Heart left ventricle (tissue), 16 donors: Measurements from ENCODE around the gene EPHA8. TPM values are rescaled to one million over a fixed set of nuclear protein-coding genes. Genes with fewer than 3 reads are reported as not detected.
A peak's percentile ranks its signal among the peaks of the same experiment; 100 is the strongest.

ENCODE experiments used
- ATAC-seq, 4 donors: fragments of 200-7000 bp; cut with Tn5 transposase; one replicate each; pipeline ENCODE4 v1.9.1; 2020 to 2022; ENCODE audit warnings: moderate library complexity in 4 of 4, mild to moderate bottlenecking in 3 of 4, moderate number of reproducible peaks in 1 of 4
- DNase-seq, 5 donors: peaks; one replicate each; pipeline ENCODE4 v3.0.0-alpha.2; 2020
- H3K27ac ChIP-seq, 12 donors: fragments of 200-600 bp; sonication (generic) in 4 of 12; one replicate each; pipeline versions ENCODE4 v1.5.0 to v1.8.0; 2016 to 2022; ENCODE audit warnings: mild to moderate bottlenecking in 2 of 12
- H3K27me3 ChIP-seq, 9 donors: fragments of 200-600 bp; sonication (generic) in 2 of 9; one replicate each; pipeline versions ENCODE4 v1.5.1 to v1.8.0; 2016 to 2022; ENCODE audit warnings: mild to moderate bottlenecking in 3 of 9
- H3K36me3 ChIP-seq, 9 donors: fragments of 200-600 bp; sonication (generic) in 2 of 9; one replicate each; pipeline versions ENCODE4 v1.5.0 to v1.8.0; 2018 to 2022; ENCODE audit warnings: mild to moderate bottlenecking in 2 of 9
- H3K4me1 ChIP-seq, 12 donors: fragments of 200-600 bp; sonication (generic) in 4 of 12; one replicate each; pipeline versions ENCODE4 v1.5.0 to v1.8.0; 2016 to 2022; ENCODE audit warnings: mild to moderate bottlenecking in 3 of 12
- H3K4me3 ChIP-seq, 12 donors: fragments of 200-600 bp; sonication (generic) in 4 of 12; one replicate each; pipeline versions ENCODE4 v1.5.0 to v1.8.0; 2017 to 2022; ENCODE audit warnings: mild to moderate bottlenecking in 9 of 12, moderate library complexity in 4 of 12
- H3K9me3 ChIP-seq, 12 donors: fragments of 200-600 bp; sonication (generic) in 4 of 12; one replicate each; pipeline versions ENCODE4 v1.5.0 to v1.8.0; 2016 to 2022; ENCODE audit warnings: mild to moderate bottlenecking in 1 of 12
- CTCF ChIP-seq, 12 donors: fragments of 200-600 bp; sonication (generic) in 4 of 12; IDR thresholded peaks; one replicate each; pipeline versions ENCODE4 v1.5.0 to v1.8.0; 2018 to 2022; ENCODE audit warnings: antibody characterized with exemption in 12 of 12, mild to moderate bottlenecking in 5 of 12
- POLR2A ChIP-seq, 2 donors: fragments of 450-650 bp; IDR thresholded peaks; one replicate each; pipeline ENCODE4 v1.6.1; 2017; ENCODE audit warnings: antibody characterized with exemption in 2 of 2, mild to moderate bottlenecking in 2 of 2, moderate library complexity in 2 of 2
- WGBS, 4 donors: extraction: QIAGEN DNeasy Blood & Tissue Kit in 2 of 4; methylation state at CpG; one replicate each; pipeline versions ENCODE4 v1.1.5 to v1.1.7; 2013 to 2018; 5-methylcytosine and 5-hydroxymethylcytosine counted together
- intact Hi-C, 10 donors: fragments of 100-400 bp; cut with DNase I; formaldehyde crosslinking; loops; one replicate each; pipeline versions ENCODE4 v1.11.1 to v1.14.2; 2022
- polyA plus RNA-seq, 2 donors: library from polyadenylated mRNA; stranded (reverse); fragments of 200-250 nt; gene quantifications; one replicate each; pipeline ENCODE4 v1.2.3, GENCODE V29; 2013
- total RNA-seq, 9 donors: library from RNA; depleted of rRNA in 2 of 9; stranded (reverse); fragments of >200 nt in 2 of 9; fragmentation: NEBNext Ultra II Directional in 3 of 9; extraction: Animal tissue kit (Norgen Biotek cat#: 25700) in 3 of 9; gene quantifications; one replicate each; pipeline versions ENCODE4 v1.1.0 to v1.2.4, GENCODE V29; 2016 to 2023
- donor health status: ischemic (EF 13 %, LVEDD 7.1; RV severe dilation, severe dysfunction).
- donor health status: healthy with polysubstance abuse.
- donor health status: DM: no; HTN: yes; CAD: no.
- donor health status: DM: no; HTN: no; CAD: no.
- donor health status: ischemic (EF 25% LVEDD 6.9; RV normal size, moderate dysfunction).
- donor health status: ischemic (EF 25% LVEDD 5.7; RV mildly dilated, moderate dysfunction).
- donor health status: healthy.
- donor health status: DM: yes; HTN: yes; CAD: no.
- donor health status: ischemic (EF 35%, LVEDD 5.7; RV mildly dilated, moderate dysfunction).
- donor health status: nonischemic (EF 11% LVEDD 7.7; RV severe dilation, severe dysfunction).
- donor health status: DM: yes; HTN: yes; CAD: no.
- donor health status: PGD.
- donor health status: ischemic (EF 29% LVEDD 5.4; RV normal size, mild dysfunction).
- donor health status: nonischemic (EF 23%, LVEDD 6.1; RV moderate dilation, normal function).

Gene EPHA8
- total and polyA plus RNA-seq, 11 donors: 0.08 to 0.12 TPM; not detected in 9

GRCh38 chr1:22635436-22635835 lies 72.1 kb downstream of the EPHA8 start:
- Histone ChIP-seq H3K27me3 (peaks cover 0 to 30% (median 3%) of the 10 kb centered on the region in 9 donors), H3K9me3 (no peaks in the 10 kb centered on the region), H3K27ac (peak overlapping the region in 1 of 12 donors; percentile 71), H3K4me1 (peaks cover 0 to 11% (median 0%) of the 10 kb centered on the region in 12 donors), H3K4me3 (no peak overlapping the region), H3K36me3 (no peaks in the 10 kb centered on the region)
- intact Hi-C loops: loop anchor here in 2 of 10 donors (10.0 kb wide), 2 partner anchors 101 to 501 kb away; no protein-coding TSS in a partner anchor
- ATAC-seq (peak in 1 of 4 donors; percentile 33), DNase-seq (no peak)
- WGBS, 4 donors: 52 to 67% (median 55%) methylated on average over 7 of the region's 7 CpGs
- TF ChIP-seq CTCF (IDR thresholded peaks at IDR 0.05) (no peak), POLR2A (IDR thresholded peaks at IDR 0.05) (no peak)

- H3K4me1 ChIP-seq: peaks cover 0 to 11% (median 0%) of the 10 kb centered on the region in 12 donors
- H3K27ac ChIP-seq: peak within 1 kb of the TSS in 2 of 12 donors; percentile 9 to 80
- TF ChIP-seq POLR2A (IDR thresholded peaks at IDR 0.05) (no peak), CTCF (IDR thresholded peaks at IDR 0.05) (no peak)
- H3K36me3 ChIP-seq: no peaks in the 10 kb centered on the region
- peak within 1 kb of the TSS in 9 of 12 donors; percentile 22 to 61 (median 38) for H3K4me3 ChIP-seq
- peak; percentile 69 to 87 (median 80) for ATAC-seq
- intact Hi-C loops: loop anchor here in 2 of 10 donors (10.0 kb wide), 2 partner anchors 102 to 502 kb away; no protein-coding TSS in a partner anchor
- WGBS, 4 donors: 42 to 56% (median 50%) methylated on average over 4 to 5 of the region's 5 CpGs
- peak; percentile 54 to 86 (median 60) for DNase-seq
- no peaks in the 10 kb centered on the region for H3K9me3 ChIP-seq
- H3K27me3 ChIP-seq: peaks cover 0 to 30% (median 3%) of the 10 kb centered on the region in 9 donors
Observed at GRCh38 chr1:22636353-22636752, 73.1 kb downstream of the EPHA8 start, which contains the start of gene C1QA. TSS of gene C1QA (plus strand) at chr1:22636628. CDS start at chr1:22637617, 989 bp downstream.

- Histone ChIP-seq H3K4me1 (peaks cover 0 to 15% (median 0%) of the 10 kb centered on the region in 12 donors), H3K36me3 (no peaks in the 10 kb centered on the region), H3K27ac (peak overlapping the region in 2 of 12 donors; percentile 9 to 80), H3K27me3 (peaks cover 0 to 30% (median 3%) of the 10 kb centered on the region in 9 donors), H3K4me3 (peak overlapping the region in 9 of 12 donors; percentile 22 to 61 (median 38)), H3K9me3 (no peaks in the 10 kb centered on the region)
- TF ChIP-seq POLR2A (IDR thresholded peaks at IDR 0.05) (no peak), CTCF (IDR thresholded peaks at IDR 0.05) (no peak)
- no peak for DNase-seq
- WGBS, 4 donors: 80 to 86% (median 82%) methylated on average over 6 of the region's 6 CpGs
- no peak for ATAC-seq
- intact Hi-C loops: loop anchor here in 2 of 10 donors (10.0 kb wide), 2 partner anchors 102 to 502 kb away; no protein-coding TSS in a partner anchor
Observed at GRCh38 chr1:22636927-22637326, 73.6 kb downstream of the EPHA8 start.

GRCh38 chr1:22637907-22638445 lies 74.7 kb downstream of the EPHA8 start:
- TF ChIP-seq CTCF (IDR thresholded peaks at IDR 0.05) (no peak), POLR2A (IDR thresholded peaks at IDR 0.05) (no peak)
- no peaks in the 10 kb centered on the region for H3K36me3 ChIP-seq
- no peaks in the 10 kb centered on the region for H3K9me3 ChIP-seq
- intact Hi-C loops: loop anchor here in 2 of 10 donors (10.0 kb wide), 2 partner anchors 103 to 503 kb away; no protein-coding TSS in a partner anchor
- peak overlapping the region in 2 of 12 donors; percentile 13 to 80 for H3K27ac ChIP-seq
- peaks cover 0 to 26% (median 0%) of the 10 kb centered on the region in 12 donors for H3K4me1 ChIP-seq
- no peak for DNase-seq
- H3K27me3 ChIP-seq: peaks cover 0 to 29% (median 3%) of the 10 kb centered on the region in 9 donors
- H3K4me3 ChIP-seq: peak overlapping the region in 9 of 12 donors; percentile 22 to 61 (median 38)
- WGBS, 4 donors: 60 to 62% (median 61%) methylated on average over 3 of the region's 3 CpGs
- ATAC-seq: no peak
